ENCODE measurements around the gene KIF26B.

The KIF26B gene

DNA sequence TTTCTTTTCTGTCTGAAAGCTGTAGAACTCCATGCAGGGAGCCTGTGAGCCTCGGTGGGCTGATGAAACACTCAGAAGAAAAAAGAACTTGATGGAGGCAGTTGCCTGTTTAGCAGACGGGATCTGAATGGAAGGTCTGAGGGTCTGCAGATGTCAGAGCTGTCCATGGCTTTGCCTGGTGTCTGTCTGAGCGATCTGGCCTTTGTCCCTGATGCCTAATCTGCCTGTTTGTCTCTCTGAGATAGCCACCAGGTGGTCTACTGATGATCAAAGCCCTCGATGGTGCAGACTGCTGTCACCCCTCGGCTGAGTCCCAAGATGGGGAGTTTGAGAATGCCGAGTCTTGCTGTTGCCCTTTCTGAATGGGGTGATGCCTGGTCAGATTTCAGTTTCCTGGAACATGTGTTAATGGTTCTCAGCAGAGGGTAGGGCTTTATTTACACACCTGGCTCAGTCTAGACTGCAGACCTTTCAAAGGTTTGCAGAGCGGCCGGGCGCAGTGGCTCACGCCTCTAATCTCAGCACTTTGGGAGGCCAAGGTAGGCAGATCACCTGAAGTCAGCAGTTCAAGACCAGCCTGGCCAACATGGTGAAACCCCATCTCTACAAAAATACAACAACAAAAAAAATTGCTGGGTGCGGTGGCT lies 90.4 kb downstream of the KIF26B start:
- DNase-seq = no peak

DNA sequence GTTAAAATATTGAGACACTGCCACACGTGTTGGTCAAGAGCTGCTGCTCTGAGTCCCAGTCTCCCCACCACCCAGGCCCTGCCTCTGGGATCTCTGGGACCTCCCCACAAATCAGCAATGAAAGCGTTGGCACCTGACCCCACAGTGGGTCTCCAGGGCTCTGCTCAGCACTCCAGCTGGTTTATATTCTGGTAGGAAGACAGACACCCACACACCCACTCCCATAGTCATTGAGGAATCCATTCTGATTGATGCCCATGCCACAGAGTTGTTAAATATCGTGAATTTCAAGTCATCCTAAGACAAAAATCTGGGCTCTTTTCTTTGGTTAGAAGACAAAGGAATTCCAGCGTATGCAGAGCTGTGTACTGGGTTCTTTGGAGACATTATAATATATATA lies 91.6 kb downstream of the KIF26B start:
- DNase-seq = no peak

DNA sequence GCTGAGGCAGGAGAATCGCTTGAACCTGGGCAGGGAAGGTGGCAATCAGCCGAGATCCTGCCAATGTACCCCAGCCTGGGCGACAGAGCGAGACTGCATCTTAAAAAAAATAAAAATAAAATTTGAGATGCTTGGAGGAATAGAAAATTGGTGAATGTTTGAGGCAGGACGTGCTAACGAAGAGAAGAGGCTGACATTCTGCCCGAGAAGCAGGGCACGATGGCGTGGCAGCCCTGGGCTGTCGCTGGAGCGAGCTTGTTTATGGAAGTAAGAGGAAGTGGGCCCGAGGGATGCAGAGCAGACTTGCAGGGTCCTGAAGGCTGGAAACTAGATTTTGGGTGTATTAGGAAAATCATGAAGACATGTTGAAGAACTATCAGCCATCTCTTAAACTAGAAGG lies 92.6 kb downstream of the KIF26B start:
- DNase-seq = no peak

DNA sequence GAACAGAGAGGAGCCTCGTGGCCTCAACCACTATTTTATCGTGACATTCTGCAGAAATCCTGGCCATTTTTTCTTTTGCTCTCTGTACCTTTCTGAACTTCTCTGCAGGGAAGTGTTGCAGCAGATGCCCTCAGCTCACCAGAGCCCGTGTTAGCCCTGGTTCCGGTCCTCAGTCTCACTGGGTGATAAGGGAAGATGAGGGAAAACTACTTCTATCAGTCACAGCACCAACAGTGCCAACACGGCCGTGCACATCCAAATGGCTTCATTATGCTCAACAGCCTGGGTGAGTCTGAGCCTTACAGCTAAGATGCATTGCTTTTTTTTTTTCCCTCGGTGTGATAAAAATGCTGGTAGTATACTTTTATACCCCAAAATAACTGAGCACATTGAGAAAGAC lies 93.0 kb downstream of the KIF26B start:
- no peak for DNase-seq

DNA sequence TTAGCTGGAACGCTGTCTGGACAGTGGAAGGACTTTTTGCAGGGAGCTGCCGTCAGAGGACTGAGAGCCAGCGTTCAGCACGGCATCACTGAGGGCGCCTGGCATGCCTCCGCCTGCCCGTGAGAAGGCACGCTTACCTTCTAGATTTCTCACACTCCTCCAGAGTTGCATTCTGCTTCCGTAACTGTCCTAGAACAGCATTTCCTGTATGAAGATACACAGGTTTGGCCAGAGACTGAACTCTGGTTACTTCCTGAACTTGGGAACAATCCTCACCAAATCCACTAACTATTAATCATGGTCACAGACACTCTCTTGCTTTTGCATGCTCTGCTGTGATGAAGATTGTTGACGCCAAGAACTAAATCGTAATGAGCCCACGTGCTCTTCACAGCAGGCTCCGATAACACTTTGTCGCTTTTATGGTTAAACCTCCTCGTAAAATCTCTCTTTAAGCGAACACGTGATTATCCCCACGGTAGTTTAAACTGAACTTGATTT lies 93.5 kb downstream of the KIF26B start:
- DNase-seq = no peak

DNA sequence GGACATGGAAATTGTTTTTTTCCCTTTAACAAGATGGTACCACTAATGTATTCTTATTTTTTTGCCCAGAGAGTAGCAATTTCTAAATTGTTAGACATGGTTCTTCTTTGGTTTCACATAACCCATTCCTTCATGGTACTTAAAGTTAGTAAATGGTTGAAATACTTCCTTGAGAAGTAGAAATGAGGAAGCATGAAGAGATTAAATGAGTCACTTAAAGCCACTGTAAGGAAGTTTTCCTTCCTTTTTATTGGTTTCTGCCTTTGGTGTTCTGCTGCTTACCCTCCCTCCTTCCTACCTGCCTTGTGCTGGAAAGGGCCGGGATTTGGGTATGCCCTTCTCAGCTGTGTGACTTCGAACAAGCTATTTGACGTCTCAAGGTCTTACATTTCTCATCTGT lies 101.0 kb downstream of the KIF26B start:
- no peak for DNase-seq

DNA sequence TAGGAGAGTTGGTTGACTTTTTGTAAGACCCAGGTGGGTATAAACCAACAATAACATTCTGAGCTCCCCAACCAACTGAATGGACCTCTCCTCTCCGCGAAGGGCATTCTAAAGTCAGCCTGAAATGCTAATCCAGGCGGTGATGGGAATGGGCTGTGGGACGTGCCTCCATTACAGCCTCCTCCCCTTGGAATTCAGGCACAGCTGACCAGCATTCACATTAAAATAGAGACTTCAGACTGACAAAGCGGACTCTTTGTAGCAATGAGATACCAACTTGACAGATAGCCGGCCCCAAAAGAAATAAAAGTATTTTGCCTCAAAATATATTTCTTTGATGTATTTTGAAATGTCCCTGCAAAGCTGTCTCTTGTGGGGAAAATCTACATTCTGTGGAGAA lies 101.7 kb downstream of the KIF26B start:
- no peak for DNase-seq

DNA sequence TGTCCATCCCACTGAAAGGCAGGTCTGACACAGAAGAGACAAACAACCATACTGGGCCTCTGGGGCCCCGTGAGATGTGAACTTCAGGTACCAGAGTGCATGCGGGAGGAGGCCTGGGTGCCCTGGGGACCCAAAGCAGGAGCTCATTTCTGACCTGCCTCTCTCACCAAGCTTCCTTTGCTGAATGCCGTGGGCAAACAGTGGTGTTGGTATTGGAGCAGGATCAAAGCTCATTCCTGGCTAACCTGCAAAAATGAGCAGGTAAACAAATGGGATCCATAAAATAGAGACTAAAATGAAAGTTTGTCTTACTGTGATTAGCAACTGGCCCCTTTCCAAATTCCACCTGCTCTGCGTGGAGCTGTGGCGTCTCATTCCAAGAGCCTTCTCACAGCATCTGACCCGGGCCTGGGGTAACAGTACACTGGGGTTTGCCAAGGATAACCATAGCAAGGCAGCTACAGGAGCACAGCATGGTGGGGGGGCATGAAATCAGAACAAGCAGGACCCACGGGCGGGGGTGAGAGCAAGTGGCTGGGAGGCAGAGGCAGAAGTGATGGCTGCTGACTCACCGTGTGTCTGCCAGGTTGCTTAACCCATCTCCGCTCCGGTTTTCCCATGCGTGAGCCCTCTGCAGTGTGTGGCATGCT lies 103.6 kb downstream of the KIF26B start:
- peak; percentile 28 for DNase-seq

DNA sequence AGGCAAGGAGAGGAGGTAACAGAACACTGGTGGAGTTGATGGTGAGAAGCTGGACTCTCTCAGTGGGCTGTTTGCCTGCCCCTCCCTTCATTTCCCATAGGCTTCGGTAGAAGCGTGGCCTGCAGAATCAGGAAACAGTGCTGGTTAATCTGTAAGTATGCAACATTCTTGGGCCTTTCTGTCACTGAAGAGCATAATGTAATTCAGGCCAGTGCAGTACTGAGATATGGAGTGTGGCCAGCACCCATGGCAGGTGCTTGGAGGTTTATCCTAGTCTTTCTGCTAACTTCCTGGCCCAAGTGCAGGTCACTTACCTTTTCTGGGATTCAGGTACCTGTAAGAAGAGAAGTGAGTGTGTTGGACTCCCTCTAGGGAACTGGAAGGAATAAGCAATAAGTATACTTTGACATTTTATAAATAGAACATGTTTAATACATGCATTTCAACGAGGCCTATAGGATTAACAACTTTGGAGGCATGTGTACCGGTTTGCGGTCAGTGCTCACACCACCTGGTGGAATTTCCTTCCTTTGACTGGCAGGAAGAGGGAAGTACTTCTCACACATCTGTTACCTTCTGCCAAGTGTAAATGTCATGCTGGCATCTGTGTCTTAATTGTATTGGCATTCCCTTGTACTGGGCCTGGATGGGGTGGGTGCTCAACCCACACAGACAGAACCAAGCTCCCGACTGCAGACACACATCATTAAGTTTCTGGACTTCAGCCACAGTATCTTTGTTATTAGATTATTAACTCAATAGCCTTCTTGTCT lies 105.5 kb downstream of the KIF26B start:
- no peak for DNase-seq

DNA sequence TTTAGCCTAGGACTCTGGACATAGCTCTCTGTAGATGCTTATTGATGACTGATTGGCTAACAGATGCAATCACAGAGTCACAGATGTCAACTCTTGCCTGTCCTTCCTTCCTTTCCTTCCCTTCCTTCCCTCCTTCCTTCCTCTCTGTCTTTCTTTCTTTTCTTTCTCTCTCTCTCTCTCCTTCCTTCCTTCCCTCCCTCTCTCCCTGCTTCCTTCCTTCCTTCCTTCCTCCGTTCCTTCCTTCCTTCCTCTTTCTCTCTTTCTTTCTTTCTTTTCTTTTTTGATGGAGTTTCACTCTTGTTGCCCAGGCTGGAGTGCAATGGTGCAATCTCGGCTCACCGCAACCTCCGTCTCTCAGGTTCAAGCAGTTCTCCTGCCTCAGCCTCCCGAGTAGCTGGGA lies 106.1 kb downstream of the KIF26B start:
- DNase-seq = no peak

DNA sequence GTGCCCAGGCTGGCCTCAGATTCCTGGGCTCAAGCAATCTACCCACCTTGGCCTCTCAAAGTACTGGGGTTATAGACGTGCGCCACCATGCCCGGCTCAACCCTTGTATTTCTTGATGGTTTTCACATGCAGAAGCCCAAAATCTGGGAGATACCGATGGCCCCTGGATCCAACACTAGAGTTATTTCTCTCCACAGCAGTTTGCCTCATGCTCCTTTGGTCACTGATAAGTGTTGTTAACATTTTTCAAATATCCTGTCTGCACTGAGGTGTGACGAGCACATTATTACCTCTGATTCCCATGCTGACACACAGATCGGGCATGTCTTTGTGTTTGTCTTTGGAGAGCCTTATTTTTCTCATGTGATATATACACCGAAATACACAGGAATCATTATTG lies 107.0 kb downstream of the KIF26B start:
- DNase-seq = no peak

DNA sequence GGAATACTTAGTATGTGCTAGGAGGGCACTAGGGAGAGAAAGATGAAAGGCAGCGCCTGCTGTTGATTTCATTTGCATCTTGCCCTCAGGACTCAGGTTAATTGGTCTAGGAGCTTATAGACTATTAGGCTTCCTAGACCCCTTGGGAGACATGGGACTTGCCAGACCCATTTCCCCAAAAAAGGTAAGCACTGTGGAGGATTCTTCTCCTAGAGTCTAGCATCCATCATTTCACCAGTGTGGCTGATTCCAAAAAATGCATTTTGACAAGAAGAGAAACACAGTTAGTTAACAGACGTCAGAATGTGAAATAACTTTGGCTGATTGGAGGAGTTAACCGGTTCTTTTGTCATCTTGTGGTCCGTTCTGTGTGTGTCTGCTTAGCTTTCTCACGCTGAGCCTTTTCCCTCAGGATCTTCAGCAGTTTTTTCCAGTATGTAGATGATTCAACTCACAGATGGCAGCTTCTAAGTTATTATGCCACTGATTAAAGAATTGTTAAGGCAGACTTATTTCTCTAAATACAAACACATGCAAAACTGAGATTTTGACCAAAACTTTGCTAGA lies 108.8 kb downstream of the KIF26B start:
- DNase-seq = no peak

DNA sequence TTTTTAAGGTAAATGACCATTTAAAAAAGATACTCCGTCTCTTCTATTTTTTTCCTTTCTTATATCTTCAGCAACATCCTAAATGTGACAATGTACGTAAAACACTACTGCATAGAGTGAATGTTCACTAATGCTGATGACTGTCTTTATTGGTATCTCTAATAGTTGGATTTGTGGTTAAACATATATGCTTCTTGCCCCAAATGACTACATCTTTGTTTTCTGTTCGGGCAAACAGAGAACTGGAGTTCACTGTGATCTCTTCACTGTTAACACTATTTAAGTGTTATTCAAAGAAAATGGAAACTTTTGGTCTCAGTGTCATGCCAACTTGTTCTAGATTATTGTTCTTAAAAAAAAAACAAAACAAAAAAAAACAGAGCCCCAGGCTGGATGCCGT lies 109.4 kb downstream of the KIF26B start:
- no peak for DNase-seq

DNA sequence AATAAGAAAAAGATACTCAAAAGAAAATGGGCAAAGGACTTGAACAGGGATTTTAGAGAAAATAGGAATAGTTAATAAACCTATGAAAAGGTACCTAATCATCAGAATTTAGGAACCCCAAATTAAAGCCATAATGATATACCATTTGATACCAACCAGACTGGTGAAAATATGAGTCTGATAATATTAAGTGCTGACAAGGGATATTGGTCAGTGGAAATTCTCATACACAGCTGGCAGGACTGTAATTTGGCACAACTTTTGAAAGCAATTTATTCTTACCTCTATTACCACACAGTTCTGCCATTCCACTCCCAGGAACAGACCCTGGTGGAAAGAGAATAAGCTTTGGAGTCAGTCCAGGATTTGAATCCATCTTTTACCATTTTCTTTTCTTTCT lies 111.3 kb downstream of the KIF26B start:
- no peak for DNase-seq

DNA sequence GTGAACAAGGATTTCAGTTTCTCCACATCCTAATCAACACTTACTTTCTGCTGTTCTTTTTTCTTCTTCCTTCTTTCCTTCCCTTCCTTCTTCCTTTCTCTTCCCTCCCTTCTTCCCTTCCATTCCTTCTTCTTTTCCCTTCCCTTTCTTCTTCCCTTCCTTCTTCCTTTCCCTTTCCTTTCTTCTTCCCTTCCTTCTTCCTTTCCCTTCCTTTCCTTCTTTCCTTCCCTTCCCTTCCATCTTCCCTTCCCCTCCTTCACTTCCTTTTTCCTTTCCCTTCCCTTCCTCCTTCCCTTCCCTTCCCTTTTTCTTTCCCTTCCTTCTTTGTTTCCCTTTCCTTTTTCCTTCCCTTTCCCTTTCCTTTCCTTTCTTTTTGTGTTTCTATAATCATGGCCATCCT lies 115.3 kb downstream of the KIF26B start:
- DNase-seq = no peak

DNA sequence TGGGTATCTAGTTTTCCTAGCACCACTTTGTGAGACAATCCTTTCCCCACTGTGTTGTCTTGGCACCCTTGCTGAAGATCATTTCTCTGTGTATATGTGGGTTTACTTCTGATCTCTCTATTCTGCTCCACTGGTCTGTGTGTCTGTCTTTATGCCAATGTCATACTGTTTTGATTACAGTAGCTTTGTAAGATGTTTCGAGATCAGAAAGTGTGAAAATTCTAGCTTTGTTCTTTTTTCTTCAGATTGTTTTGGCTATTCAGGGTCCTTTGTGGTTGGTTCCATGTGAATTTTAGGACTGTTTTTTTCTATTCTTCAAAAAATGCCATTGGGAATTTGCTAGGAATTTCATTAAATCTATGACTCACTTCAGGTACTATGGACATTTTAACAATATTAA lies 116.2 kb downstream of the KIF26B start:
- no peak for DNase-seq

DNA sequence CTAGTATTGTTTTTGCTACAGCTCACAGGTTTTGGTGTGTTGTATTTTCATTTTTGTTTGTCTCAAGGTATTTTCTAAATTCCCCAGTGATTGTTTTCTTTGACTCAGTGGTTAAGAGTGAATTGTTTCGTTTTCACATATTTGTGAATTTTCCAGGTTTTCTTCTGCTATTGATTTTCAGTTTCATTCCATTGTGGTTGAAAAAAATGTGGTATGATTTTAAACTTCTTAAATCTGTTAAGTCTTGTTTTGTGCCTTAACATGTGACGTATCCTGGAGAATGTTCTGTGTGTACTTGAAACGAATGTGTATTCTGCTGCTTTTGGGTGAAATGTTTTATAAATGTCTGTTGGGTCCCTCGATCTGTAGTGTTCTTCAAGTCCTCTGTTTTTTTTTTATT lies 117.9 kb downstream of the KIF26B start:
- DNase-seq = no peak

DNA sequence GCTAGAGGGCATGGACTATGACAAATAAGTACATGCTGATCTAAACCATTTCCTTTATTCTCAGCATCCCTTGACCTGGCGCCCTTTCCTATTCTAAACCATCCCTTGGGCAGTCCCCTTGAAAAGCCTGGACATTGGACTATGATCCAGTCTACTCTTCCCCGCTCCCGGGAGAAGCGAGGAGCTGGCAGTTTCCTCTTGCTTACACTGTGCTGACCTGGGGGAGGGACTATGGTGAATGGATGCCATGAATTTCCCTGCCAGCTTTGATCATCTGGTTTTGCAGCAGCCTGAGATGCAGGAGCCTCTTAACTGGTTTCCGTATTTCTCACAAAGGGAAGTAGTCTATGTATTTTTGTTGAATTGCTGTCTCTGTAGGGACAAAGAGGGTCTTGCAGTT lies 121.7 kb downstream of the KIF26B start:
- no peak for DNase-seq

DNA sequence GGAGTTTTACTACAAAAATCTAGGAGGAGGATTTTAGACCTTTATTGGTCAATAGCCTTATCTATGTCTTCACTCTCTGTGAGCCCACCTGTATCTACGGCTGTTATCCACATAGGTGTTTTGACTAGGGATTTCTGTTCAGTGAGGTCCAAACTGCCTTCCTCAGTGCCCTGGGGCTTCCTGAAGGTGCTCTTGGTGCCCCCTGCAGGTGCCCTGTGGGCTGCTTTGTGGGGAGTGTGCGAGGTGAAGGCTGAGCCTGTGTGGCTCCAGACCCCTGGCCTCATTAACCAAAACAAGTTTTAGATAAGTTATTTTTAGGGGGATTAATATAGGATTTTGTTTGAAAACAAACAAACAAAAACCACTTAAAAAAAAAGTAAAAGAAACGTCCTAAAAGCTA lies 122.5 kb downstream of the KIF26B start:
- no peak for DNase-seq

DNA sequence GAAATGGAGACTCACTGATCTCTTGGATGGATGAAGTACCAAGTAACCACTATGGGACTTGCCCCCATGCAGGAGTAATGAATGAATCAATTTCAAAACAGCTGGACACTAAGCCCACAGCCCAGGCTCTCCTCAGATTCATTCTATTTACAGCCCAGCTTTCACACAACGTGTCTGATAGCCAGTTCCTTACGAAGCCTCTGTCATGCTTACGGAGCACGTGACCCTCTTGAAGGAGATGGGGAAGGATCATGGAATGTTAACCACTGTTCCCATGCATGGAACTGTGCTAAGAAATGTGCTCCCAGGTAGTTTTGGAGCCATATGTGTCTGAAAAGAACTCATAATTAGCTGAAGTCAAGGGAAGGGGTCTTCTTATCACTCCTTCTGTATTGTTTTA lies 124.1 kb downstream of the KIF26B start:
- DNase-seq = no peak

DNA sequence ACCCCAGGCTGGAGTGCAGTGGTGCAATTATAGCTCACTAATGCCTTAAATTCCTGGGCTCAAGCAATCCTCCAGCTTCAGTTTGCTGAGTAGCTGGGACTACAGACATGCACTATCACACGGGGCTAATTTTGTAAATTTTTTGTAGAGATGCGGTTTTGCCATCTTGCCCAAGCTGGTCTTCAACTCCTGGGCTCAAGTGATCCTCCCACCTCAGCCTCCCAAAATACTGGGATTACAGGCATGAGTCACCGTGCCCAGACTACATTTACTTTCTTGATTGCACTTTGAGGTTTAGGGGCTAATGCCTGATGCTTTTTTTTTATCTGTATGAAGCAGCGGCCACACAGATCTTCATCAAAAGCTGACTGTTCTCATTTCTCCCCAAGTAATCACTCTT lies 124.6 kb downstream of the KIF26B start:
- no peak for DNase-seq

DNA sequence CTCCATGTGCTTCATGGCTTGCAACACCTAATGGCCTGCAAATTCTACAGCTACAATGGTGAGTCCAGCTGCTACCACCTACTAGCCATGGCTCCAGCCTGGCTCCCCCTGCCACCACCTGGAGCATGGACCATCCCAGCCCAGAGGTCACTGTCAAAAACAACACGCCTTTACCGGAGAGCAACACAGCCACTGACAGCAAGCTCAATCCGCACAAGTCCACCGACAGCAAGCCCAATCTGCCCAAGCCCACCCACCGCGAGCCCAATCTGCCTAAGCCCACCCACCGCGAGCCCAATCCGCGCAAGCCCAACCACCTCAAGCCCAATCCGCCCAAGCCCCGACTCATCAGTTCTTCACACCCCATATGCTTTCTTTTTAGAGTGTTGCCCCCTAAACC lies 128.2 kb downstream of the KIF26B start:
- no peak for DNase-seq

DNA sequence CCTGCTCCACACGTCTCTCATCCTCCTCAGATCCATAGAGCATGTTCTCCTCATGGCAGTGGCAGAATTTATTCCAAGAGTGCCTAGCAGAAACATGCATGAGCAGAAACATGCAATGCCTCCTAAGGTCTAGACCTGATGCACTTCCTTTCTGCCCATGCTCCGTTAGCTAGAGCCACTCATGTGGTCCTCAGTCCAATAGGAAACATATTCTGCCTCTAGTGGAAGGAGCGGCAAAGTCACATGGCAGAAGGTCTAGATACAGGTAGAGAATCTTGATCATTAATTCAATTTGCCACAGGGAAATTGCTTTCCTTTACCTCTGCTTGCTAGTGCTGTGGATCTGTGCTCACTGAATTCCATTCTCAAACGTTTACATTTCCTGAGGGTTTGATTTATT lies 130.4 kb downstream of the KIF26B start:
- no peak for DNase-seq

DNA sequence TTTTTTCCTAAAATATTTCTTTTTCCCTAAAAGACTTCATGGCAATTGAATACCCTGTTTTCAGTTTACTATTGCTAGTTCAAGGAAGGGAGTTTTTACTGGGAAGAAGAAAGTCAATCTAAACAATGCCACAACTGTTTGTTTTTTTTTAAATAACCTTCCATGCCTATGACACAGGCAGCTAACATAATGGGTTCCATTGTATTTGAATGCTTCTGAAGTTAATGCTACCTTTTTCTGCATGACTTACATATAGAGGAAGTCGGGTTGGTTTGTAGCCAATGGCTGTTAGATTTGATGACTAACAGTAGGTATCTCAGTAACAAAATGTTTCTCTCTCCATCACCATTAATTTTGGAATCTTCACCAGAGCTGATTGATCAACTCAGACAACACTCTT lies 134.0 kb downstream of the KIF26B start:
- DNase-seq = no peak

Measured in NCI-H2081 treated with DMSO at 0.1 percent for 48 hours (cell line).